Stimulated activated CD8-positive, alpha-beta memory T cell treated with anti-CD3 and anti-CD28 coated beads, Interleukin-4, amount 100 ng/mL, for 48 hours (primary cell): ENCODE measurements around the gene SMPD3.
A peak's percentile ranks its signal among the peaks of the same experiment; 100 is the strongest.

Source experiments
- DNase-seq: peaks from one replicate; pipeline ENCODE4 v3.0.0-alpha.2; 2020

SMPD3 gene

DNA sequence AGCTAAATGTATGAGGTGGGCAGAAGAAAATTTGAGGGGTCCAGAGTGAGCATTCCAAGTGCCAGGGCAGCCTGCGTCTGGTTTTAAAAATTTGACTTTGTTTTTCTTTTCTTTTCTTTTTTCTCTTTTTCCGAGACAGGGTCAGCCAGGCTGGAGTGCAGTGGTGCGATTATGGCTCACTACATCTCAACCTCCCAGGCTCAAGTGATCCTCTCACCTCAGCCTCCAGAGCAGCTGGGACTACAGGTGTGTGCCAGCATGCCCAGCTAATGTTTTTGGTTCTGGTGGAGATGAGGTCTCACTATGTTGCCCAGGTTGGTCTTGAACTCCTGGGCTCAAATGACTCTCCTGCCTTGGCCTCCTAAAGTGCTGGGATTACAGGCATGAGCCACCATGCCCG is 15.6 kb downstream of the SMPD3 start:
- no peak for DNase-seq

DNA sequence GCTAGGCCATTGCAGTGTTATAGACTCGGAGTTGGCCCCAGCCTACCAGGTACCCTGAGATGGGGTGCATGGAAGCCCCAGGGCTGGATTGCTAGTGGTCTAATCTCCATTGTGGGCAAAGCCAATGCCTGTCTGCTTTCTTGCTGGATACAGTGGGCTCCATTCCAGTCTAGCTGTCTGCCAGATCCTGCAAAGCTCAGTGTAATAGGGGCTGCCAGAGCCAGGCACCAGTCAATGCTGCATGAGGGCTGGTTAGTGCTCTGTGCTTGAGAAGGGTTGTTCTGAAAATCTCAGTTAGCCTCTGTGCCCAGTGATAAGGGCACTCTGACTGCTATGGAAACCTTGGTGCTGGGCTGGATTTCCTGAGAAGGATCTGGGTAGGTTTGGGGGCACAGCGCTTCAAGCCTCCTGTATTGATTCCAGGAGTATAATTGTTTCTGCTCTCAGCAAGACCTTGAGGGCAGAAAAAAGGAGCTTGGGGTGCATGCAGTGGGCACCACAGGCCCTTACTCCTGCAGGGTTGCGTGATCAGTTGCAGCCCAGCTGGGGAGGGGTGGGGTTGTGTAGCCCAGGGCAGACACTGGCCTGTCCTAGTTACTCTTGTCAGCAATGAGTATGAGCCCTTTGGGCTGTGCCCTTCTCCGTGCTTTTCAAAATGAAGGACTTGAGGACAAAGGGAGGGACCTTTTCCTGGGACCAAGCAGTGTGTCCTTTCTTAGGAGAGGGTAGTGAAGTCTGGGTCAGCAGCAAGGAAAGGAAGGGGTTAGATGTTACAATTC is 19.0 kb downstream of the SMPD3 start:
- no peak for DNase-seq

- DNase-seq = no peak
Observed at GRCh38 chr16:68427649-68428303, 20.5 kb downstream of the SMPD3 start.

DNA sequence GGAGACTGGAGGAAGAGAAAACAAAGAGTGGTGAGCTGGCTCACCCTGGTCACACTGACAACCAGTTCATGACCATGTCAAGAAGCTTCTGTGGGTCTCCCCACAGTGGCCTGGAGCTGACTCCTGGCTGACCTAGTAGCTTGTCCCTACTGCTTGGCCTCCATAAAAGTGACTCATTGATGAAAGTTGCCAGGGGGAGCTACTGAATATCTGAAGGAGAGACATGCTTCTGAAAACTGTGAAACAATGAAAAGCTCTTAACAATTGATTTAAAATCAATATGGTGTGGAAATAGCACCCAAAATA is 22.0 kb downstream of the SMPD3 start:
- DNase-seq = no peak

- DNase-seq = no peak
Observed at GRCh38 chr16:68425498-68426346, 22.6 kb downstream of the SMPD3 start.

DNA sequence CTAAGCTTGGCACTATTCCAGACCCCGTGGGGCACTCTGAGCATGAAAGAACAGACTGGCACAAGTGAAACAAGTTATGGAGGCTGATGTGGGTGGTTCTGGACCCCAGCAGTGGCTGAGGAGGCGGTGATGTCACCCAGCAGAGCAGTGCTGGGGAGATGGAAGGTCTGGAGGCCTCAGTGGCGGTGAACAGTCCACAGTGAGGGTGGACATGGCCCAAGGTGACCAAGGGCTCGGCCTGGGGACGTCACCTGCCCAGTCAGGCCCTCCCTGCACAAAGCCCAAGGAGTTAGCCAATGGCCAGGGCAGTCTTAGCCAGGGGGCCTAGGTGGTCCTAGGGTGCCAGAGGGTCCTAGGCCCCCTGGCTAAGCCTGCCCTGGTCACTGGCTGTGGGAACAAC is 24.5 kb downstream of the SMPD3 start:
- DNase-seq = no peak

DNA sequence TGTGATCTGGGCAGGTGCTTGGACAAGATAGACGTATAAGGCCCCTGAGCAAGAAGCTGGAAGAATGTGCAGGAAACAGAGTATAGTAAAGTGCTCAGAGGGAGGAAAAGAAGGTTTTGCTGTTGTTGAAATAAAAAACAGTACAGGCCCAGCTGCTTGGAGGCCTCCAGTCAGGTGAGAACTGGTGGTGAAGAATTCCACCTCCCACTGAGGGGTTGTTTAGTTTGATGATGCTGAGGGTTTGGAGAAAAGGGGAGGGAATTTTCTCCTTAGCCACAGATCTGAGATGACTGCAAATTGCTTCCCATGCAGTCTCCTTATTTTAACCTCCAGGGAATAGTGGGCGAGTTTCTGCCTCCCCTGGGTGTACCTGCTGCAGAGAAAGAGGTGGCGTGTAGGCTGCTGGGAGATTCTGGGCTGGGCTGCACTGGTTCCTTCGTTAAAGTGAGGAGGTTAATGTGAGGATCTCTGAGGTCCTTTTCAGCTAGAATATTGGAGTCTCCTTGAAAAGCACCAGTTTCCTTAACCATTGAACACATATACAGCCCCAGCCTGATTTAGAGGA is 25.8 kb downstream of the SMPD3 start:
- no peak for DNase-seq

GRCh38 chr16:68421076-68421475 is 27.2 kb downstream of the SMPD3 start:
- DNase-seq = no peak

DNA sequence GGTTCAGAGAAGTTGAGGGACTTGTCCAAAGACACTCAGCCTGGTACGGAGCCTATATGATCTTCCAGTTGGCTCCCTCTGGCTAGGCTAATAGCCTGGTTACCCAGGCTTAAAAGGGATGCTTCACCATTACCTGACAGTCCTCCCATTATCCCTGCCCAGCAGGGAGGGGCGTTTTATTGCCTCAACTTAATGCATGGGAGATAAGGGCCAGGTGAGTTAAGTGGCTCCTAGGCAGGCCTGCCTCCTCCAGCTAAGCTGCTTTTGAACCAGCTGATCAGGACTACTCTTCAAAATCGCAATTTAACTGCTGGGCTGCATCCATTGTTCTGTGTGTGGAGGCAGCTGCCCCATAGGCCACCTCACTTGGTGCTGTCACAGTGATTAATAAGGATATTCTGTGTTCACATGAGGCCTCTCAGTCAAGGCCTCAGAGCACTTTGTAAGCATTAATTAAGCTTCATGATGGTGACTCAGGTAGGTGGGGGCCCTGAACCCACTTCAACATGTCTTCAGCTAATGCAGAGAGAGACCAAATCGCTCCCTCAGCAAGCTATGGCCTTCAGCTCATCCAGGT is 27.9 kb downstream of the SMPD3 start:
- no peak for DNase-seq

GRCh38 chr16:68417711-68418301 is 30.5 kb downstream of the SMPD3 start:
- peak; percentile 66 for DNase-seq

DNA sequence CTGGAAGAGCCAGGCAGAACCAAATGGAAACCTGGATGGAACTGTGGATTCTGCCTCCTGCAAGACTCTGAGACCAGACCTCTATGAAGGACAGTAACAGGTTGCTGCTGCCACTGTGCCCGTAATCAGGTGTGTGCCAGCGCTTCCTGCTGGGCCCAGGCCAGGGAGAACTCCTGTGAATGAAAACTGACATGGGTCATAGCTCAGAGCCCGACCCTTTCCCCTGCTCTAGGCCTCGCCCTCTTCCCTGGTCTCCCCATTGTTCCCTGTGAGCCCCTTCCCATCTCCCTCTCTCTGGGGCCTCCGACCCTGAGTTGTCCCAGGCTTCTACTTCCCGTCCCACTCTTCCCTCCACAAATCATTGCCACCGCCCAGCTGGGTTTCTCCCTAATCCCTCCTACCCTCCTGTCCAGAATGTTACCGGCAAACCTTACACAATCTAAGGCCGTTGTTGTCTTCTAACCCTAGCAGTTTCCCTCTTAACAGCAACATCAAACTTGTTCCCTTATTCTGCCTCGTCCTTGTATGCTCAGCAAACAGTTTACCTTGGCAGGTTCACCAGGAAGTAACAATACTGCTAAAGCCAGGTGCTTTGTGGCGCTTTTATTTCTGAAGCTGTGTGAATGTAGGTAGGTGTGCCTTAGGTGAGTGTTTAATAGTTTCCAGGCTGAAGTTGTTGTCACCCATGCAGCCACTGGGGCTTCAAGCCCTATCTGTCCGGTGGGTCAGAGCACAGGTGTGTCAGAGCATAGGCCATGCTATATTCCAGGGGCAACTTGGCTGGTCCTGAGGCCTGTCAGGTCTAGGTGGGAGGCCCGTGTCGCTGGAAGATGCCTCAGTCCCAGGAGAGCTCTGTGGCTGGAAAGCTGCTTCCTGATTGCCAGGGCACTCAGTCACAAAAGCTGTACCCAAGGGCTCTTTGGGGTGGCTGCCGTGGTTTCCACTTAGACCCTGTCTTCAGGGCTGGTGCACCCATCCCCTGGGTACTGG is 32.0 kb downstream of the SMPD3 start:
- DNase-seq = no peak

DNA sequence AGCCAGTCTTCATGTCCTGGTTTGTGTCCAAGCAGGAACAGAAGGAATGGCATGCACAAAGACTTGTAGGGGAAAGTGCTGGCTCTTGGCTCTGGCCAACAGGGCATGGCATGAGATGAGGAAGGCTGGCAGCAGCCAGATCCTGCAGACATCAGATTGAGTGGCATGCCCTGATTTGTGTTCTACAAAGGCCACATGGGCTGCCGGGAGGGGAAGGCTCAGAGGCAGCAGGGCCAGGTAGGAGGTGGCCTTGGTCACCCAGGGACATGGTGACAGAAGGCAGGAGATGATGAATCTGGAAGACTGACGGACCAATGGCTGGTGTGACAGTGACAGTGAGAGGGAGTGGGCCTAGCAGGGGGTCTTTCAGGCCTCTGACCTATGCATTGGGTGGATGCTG is 33.7 kb downstream of the SMPD3 start:
- no peak for DNase-seq

- DNase-seq = no peak
Observed at GRCh38 chr16:68412061-68412460, 36.2 kb downstream of the SMPD3 start.

- no peak for DNase-seq
Observed at GRCh38 chr16:68411086-68411485, 37.2 kb downstream of the SMPD3 start.

DNA sequence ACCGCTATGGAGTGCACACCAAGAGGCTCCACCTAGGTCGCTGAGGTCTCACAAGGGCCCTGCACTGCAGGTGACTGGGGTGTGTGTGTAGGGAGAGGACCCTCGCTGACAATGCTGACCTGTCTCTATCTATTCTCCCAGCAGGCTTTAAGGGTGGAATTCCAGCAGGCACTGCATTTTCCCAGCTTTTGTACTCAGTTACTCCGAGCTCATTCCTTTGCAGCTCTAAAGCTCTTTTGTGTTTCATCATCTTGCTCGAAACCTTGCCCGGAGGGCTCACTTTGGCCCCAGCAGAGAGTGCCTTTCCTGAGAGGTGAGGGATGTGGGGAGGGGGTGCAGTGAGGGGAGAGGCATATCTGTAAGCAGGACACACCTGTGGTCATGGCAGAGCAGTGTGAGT is 39.3 kb downstream of the SMPD3 start:
- DNase-seq = no peak

- no peak for DNase-seq
Observed at GRCh38 chr16:68408428-68408827, 39.9 kb downstream of the SMPD3 start.

DNA sequence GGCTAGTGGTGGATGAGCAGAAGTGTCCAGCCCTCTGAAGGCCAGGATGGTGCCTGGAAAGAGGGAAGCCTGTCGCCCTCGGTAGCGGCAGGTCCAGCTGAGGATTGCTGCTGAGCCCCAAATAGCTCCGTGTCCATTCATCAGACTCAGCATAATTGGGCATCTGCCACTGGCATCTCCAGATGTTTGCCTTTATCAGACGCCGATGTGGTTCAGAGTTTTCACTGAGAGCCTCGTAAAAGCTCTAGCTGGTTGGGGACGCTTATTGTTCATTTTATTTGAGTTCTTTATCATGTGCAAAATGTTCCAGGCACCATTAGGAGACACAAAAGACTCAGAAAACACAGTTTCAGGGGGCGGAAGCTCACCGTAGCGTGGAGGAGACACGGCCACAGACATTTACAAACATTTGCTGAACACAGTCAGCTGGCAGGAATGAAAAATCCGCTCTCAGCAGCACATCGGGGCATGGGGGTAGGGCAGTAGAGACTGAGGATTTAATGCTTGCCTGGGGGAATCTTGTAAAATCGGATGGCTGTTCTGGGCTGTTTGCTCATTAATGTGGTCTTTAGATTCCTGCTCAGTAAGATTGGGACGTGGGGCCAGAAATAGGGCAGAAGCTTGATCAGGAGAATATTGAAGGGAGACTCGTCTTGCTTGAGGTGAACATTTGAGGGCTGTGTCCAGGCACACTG is 41.7 kb downstream of the SMPD3 start:
- no peak for DNase-seq

- DNase-seq = no peak
Observed at GRCh38 chr16:68404736-68405345, 43.5 kb downstream of the SMPD3 start.

DNA sequence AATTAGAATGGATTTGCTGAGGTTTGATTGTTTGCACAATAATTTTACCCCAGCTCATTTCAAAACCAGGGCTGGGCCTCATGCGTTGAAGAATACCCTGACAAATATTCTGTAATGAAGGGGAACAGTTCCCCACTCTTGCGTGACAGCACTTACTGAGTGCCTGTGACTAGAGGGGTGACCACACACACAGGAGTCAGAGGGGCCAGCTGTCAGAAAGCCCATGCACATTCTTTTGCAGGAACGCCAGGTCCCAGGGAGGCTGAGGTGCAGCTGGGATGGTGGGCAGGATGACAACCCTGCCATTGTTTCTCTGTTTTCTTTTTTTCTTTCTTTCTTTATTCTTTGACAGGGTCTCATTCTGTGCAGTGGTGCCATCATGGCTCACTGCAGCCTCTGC is 44.6 kb downstream of the SMPD3 start:
- no peak for DNase-seq

- no peak for DNase-seq
Observed at GRCh38 chr16:68403177-68403576, 45.1 kb downstream of the SMPD3 start.

GRCh38 chr16:68402748-68403040 is 45.6 kb downstream of the SMPD3 start:
- DNase-seq = no peak
